Esophagus mucosa (tissue), 1 donor: ENCODE data around the gene VSIG10L. TPM values are rescaled to one million over a fixed set of nuclear protein-coding genes. Genes with fewer than 3 reads are reported as not detected.

Source experiments
- ATAC-seq: fragments of 200-7000 bp; cut with Tn5 transposase; one replicate; pipeline ENCODE4 v1.9.1; 2020
- total RNA-seq: library from RNA; stranded (reverse); gene quantifications from one replicate; pipeline ENCODE4 v1.2.4, GENCODE V29; 2023
- donor health status: DM: yes; HTN: yes; CAD: no.

Gene VSIG10L
- total RNA-seq = 103 TPM

DNA sequence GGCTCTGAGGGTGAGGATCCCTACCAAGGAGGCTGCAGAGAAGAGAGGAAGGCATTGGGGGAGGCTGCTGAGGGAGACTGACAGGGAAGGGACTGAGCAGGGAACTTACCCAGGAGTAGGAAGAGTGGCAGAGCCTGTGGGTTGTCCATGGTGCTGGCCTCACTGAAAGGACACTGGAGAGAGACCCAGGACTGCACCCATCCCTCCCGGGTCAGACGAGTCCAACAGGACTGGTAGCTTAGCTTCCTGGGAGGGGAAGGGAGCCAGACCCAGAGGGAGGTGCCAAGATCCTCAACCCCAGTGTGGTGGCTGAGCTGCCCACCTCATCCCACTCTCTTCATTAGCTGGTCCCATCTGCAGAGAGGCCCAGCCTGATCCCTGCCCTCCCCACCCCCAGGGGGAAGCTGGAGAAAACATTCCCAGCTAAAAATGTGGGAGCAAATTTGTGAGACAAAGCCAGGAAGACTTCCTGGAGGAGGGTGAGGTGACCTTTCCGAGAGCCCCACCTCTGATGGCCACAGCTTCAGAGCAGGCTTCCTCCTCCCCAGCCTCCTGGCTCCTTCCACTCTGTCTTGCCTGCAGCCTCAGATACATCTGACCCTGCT is at the start of gene VSIG10L:
Gene VSIG10L (minus strand): TSS at position 164 of the 605 bp plus-strand sequence. CDS start 15 bp downstream, at position 149.
- ATAC-seq = peak; percentile 46

DNA sequence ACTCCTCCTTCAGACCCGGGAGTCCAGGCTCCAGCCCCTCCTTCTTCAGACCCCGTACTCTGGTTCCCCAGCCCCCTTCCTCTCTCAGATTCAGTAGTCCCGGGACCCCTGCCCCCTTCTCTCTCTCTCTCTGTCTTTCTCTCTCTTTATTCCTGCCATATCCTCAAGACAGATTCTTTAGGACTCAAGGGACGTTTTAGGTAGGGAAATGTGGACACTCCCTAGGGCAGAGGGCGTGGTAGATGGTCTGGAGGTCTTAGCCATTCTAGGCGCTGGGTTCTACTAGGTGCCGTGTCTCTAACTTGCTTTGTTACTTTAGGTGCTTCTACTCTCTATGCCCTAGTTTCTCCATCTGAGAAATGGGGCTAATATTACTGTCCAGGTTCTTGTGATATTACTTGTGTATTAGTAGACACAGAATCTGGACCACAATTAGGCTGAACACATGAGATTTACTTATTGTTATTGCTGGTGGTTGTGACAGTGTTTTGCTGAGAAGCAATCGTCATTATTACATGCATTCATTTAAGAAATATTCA is 49.2 kb upstream of the VSIG10L start:
- ATAC-seq = no peak

DNA sequence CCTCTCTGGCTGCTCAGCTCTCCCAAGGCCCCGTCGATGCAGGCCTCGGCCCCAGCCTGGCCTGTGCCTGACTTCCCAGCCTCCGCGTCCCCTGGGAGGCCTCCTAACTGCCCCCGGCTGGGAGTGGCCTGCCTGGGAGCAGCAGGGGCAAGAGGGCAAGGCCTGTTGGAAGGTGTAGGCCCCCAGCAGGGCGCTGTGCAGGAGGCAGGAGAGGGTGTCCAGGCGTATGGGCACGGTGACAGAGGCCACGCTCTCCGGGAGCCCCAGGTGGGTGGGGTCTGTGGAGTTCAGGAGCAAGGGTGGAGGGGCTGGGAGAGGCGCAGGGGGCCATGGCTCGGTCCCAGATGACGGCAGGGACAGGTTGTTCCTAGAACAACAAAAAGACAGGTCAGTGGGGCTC is 47.2 kb upstream of the VSIG10L start:
- peak; percentile 15 for ATAC-seq

DNA sequence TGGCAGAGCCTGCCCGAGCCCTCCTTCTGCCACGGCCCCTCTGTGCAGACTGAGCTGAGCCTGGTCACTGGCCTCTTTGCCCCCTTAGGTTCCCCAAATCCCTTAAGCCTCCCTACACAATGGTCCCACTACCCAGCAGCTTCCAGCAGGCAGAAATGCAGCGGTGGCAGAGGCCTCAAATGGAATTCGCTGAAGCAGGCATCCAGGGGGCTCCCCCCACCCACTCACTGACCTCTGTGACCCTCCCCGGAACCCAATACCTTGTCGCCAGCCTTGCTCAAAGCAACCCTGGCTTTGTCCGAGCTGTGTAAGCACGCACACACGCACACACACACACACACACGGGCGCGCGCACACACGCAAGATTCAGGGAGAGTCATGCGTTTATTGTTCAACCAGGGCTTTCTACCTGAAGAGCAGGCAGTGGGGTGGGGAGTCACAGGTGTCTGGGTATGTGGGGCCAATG is 46.0 kb upstream of the VSIG10L start, which contains the start of gene LIM2:
Gene LIM2 (minus strand): TSS at position 51 of the 466 bp plus-strand sequence. CDS start 531 bp downstream, outside the sequence.
- ATAC-seq = peak; percentile 21

DNA sequence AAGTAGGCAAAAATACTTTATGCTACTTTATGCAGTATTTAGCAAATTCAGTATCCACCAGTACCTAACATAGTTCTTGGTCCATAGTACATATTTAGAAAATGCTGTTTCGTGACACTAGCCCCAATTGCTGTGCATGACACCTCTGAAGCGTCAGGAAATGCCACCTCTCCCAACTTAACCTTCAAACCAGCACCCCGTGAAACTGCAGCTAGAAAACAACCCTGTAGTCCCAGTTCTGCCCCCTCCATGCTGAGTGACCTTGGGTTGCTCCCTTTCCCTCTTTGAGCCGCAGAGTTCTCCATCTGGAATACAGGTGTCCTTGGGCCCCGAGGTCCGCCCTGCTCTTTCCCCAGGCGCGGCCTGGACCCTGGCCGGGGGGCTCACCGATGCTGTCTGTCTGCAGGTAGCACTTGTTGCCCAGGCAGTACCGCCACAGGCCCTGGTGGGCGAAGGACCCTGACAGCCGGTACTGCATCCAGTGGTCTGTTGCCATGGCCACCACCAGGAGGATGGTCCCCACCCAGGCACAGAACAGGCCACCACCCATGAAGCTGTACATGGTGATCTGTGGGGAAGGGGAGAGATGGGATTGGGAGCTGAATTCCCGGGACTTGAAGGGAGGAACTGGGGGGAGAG is 45.1 kb upstream of the VSIG10L start:
- ATAC-seq = no peak

DNA sequence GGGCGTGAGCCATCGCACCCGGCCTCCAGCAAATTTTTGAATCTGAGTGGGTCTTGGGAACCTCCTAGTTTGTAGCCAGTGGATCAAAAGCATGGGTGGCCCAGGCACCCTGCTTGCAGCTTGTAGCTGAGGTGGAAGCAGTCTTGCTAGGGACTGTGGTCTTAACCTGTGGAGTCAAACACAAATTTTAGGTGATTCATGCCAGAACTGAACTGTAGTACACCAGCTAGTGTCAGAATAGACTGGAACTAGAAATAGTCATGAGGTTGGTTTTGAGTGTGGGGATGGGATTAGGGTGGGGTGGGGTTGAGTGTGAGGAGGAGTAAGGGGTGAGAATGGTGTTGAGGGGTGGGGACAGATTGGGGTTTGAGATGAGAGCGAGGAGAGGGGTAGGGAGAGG is 40.1 kb upstream of the VSIG10L start:
- ATAC-seq = no peak

DNA sequence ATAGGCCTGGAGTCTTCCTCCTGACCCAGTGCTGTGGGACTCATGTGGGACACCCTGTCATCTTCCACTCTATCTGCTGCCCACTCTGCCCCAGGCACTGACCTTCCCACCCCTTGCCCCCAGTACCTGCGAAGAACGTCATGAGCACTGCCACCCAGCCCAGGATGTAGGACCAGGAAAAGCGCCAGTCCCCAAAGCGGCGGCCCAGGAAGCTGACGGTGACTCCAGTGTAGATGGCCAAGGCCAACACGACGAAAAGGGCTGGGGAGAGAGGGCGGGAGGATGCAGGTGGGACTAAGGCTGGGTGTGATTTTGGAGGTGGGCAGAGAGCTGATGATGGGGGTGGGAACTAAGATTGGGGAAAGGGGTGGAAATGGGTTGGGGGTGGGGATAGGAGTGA is 38.4 kb upstream of the VSIG10L start:
- peak; percentile 11 for ATAC-seq

DNA sequence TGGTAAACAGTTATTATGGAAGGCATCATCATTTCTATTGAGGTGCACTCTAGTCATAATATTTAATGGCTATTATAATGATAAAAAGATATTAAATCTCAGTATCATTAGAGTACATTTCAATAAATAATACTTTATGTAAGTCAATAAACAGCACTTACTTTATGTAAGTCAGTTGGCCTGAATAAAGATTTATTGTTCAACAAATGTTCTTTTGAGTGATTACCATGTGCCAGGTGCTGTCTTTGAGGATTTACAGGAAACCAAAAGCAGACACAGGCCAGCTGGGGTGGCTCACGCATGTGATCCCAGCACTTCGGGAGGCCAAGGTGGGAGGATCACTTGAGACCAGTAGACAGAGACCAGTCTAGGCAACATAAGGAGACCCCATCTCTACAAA is 35.5 kb upstream of the VSIG10L start:
- no peak for ATAC-seq

DNA sequence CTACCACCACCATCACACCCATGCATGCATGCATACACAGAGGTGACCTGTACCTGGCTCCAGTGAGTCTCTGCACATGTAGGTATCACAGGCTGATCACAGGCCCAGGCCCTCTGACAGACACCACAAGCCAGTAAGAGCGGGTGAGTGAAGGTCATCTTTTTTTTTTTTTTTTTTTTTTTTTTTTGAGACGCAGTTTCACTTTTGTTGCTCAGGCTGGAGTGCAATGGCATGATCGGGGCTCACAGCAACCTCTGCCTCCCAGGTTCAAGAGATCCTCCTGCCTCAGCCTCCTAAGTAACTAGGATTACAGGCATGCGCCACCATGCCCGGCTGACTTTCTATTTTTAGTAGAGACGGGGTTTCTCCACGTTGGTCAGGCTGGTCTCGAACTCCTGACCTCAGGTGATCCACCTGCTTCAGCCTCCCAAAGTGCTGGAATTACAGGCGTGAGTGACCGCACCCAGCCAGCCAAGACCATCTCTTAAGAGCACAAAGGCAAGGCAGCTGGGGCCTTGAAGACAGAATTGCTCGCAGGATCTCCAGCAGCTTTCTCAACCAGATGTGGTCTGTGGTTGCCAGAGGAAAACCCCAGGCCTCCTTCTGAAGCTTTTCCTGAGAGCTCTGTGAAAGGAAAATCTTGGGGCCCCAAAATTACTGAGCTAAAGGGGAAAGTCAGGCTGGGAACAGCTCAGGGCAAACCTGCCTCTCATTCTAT is 33.7 kb upstream of the VSIG10L start:
- no peak for ATAC-seq

DNA sequence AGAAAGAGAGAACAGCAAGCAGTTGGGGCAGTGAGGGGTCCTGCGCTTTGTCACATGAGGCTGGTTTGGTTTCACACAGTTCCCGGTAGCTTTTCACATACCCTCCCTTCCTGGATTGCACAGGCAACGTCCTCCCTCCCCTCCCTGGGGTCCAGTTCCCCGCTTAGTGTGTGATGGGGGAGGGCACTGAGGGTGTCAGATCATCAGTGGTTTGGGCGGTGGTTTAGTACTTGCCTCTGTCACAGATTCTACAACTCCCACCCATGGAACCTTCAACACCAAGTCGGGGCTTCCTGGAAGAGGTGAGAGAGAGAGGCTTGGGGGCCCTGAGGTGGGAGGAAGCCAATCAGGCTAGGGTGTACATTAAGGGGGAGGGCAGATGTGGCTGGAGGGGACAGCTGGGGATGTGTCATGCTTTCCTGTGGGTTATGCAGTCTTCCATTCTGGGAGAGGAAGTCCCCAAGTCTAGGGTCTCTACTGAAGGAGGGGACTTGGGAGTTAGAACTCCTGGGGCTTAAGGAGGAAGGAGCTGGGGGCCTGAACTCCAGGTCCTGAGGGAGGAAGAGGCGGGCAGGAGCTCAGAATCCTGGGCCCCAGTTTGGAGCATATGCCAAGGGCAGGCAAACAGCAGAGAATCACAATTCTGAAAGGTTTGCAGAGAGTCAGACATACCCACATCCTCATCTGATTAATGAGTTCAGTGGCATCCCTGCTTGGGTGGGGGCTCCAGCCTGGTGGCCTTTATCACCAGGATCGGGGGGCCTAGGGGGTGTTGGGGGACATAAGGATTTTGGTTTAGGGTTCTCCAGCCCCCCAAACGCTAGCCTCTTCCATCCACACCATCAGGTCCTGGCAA is 30.9 kb upstream of the VSIG10L start, which contains the start of gene NKG7:
Gene NKG7 (minus strand): TSS at position 6 of the 856 bp plus-strand sequence. CDS start 119 bp downstream, outside the sequence.
- ATAC-seq = no peak

DNA sequence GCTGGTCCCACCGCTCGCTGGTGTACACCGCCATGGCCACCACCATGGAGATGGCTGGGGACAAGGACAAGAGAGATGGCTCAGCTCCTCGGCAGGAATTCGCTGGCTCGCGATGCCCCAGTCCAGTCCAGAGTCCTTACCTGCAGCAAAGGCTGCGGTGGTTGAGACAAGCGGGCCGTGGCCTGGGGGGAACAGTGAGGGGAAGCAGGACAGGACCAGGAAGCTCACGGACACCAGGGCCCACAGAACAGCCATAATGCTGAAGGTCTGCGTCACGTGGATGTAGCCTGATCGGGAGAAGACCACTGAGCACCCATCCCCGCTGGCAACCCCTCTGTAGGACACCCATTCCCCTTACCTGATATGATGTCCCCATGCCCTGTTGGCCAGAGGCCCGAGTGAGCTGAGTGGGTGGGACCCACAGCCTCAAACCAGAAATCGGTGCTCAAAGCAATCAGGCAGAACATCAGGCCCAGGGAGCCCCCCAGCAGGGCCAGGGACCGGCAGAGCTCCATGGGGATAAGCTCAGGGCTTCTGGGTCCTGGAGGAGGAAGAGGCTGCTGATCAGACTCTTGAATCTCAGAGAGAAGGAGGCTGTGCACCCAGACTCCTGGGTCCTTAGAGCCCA is 30.2 kb upstream of the VSIG10L start:
- ATAC-seq = no peak

DNA sequence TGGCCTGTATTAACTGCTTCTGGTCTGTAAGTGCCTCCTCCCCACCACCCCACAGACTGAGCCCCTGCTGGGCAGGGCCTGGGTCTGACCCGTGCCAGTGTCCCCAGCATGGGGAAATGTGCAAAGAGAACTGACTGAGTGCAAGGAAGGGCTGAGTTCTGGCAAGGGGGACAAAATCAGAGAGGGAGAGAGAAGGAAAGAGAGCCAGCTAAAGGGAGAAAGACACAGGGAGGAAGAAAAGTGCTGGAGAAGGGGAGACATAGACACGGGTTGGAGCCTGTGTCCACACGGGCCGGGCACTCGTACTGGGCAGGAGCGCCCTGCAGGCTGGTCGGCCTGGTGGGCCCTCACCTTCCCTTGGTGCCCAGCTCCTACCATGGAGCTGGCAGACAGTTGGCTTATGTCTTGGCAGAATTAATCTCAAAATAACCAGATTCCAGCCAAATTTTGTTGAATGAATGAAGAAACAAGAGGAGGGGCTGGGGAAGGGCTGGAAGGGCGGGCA is 29.3 kb upstream of the VSIG10L start:
- ATAC-seq = no peak

DNA sequence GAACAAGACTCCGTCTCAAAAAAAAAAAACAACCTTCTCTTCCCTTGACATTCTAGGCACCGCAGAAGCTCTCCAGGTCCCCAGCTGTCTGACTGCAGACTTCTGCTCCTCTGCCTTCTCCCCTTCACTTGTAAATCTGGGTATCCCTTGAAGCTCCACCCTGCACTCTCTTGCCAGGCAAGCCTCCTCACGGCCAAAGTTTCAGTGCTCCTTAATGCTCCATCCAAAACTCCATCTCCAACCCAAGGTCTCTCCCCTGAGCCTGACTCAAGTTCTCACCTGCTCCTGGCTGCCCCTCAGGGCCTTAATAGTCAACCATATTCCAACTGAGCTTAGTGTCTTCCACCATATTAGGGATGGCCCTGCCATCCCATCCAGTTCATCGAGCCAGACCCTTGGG is 28.3 kb upstream of the VSIG10L start:
- no peak for ATAC-seq

DNA sequence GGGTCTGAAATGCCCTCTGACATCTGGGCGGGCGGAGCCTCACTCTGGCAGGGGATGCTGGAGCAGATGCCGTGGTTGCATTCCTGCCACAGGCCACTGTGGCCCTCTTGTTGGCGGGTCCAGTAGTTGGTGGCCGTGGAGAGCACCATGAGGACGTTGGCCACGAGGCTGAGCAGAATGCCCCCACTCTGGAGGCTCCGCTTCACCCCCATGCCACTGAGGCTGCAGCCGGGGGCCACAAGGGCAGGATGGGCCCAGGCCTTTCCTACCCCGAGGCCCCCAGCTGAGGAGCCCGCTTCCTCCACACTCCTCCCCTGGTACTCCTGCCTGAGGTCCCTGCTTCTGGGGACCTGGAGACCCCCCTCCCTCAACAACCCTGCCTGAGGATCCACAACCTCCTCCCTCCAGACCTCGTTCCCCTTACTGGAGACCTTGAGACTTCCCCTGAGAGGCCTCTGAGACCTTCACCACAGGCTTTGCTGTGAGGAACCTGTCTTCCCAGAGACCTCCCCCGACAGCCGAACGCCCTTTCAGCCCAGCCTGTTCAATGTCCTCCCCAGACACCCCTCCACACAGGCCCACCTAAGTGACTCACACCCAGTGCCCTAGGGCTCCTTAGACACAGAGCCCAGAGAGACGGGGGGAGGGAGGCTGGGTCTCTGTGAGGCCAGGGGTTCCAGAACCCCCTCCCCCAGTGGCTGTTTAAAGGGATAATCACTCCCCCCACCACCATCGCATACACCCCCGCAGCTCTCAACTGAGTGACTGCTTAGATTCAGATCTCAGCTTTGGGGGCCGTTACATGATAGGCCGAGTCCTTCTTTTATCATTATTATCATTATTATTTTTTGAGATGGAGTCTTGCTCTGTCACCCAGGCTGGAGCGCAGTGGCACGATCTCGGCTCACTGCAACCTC is 26.7 kb upstream of the VSIG10L start, which contains the start of gene CLDND2:
Gene CLDND2 (minus strand): TSS at position 638 of the 917 bp plus-strand sequence. CDS start 426 bp downstream, at position 212.
- no peak for ATAC-seq

DNA sequence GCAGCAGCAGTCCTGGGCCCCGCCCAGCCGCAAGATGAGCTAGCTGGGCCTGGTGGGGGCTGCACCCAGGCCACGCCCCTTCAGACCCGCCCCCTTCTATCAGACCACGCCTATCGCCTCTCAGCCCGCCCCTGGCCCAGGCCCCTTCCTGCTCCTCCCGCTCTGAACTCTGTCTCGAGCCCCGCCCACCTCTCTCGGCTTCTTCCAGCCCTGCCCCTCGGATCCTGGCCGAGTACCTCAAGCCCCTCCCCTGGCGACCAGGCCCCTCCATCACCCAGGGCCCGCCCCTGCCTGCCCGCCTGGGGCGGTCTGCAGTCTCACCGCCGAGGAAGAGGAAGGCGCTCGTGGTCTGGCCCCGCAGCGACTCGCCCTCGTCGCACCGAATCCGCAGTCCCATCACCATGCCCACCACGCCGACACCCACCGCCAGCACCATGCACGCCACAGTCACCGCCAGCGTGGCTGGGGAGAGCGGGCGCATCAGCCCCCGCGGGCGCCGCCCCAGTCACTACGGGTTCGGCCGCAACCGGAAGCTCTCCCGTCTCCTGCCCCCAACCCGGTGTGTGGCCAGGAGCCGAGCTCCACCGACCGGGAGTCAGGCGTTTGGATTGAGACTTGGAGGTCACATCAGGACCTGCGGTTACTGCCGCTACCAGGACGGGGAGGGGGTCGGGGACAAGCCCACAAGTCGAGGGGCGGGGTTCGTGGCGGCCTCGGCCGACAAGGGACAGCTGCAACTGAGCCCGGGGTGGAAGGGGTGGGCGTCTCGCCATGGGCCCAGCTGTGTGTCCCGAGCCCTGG is 25.8 kb upstream of the VSIG10L start:
- peak; percentile 93 for ATAC-seq

DNA sequence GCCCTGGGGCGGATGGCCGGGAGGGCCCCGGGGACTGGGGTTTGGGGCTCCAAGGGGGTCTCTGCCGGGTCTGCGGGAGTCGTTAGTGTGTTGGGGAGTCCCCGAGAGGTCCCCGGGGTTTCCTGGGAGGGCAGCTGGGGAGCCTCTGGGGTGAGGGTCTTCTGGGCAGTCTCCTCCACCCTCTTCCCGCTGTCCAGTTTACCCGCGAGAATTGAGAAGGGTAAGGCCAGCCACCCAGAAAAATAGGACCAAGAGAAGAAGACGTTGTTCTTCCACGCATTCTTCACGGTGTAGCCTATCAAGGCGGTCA is 25.3 kb upstream of the VSIG10L start:
- no peak for ATAC-seq

DNA sequence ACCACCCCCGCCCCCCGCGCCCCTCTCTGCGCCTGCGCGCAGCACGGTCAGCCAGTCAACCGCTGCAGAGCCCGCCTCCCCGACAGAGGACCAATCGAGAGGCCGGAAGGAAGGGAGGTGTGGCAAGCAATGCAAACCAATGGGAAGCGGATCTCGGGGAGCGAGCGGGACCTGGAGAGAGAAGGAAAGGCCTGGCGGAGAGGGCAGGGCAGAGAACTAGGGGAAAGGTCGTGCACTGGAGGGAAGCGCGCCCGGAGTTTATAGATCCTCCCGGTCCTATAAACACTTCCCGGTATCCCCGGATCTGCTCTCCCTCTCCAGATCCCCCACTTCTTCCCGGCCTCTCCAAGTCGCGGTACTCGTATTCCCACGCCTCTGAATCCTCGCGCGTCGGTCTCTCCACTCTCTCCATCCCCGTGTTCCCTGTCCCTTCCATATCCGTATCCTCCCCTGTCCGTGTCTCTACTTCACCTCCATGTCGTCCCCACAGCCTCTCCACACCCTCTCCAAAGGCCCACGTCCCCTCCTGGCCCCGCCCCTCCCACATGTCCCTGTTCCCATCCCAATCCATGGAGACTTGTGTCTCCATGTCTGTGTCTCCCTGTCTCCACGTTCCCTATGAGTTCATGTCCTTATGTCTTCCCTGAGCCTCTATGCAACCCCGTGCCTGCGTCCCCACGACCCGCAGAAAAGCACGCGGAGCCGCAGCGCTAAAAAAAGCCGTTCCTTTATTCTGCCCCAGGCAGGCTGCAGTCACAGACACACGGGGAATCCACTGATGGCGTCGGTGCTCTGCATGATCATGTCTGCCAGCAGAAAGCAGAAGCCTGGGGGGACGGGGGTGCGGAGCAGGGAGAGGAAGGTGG is 24.7 kb upstream of the VSIG10L start:
- ATAC-seq = peak; percentile 79

DNA sequence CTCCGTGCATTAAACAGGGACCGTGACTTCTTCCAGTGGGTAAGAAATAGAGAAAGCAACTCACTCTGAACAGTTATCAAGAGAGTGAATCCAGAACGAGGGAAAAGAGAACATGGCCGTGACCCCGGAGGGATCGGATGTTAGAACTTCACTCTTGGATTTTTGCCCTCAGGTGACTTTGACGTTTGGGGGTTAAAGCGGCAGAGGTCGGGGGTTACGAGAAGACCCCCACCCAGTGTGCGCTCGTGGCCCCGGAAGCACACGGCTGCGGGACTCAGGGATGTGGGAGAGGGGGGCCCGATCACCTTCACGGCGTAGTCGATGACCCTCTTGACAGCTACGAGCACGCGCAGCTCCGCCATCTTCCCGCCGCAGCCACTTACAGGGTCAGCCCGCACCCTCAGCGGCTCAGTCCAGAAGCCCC is 24.0 kb upstream of the VSIG10L start, which contains the start of gene ETFB:
Gene ETFB (minus strand): TSS at position 424 of the 424 bp plus-strand sequence. CDS start 62 bp downstream, at position 362.
- ATAC-seq = no peak
